Endothelial cell of umbilical vein (primary cell): Measurements from ENCODE around the gene SEMA5A.

Experiments
- EZH2 ChIP-seq: IDR thresholded peaks from 2 replicates; pipeline ENCODE4 v1.6.1; 2012; ENCODE audit warnings: borderline replicate concordance, low read depth, mild to moderate bottlenecking, moderate library complexity, low read length, inconsistent platforms; ENCODE audit not compliant: severe bottlenecking
- GATA2 ChIP-seq: IDR thresholded peaks from 2 replicates; pipeline ENCODE4 v1.7.0; 2011; ENCODE audit warnings: low read depth, mild to moderate bottlenecking, moderate library complexity, mixed read lengths, low read length; ENCODE audit not compliant: insufficient read length, insufficient read depth
- JUN ChIP-seq: IDR thresholded peaks from 2 replicates; pipeline ENCODE4 v1.6.1; 2011; ENCODE audit warnings: borderline replicate concordance, low read depth; ENCODE audit not compliant: insufficient read length, insufficient read depth
- MYC ChIP-seq: IDR thresholded peaks from one replicate; pipeline ENCODE4 v1.6.1; 2011; ENCODE audit warnings: mild to moderate bottlenecking, low read depth, low read length
- POLR2A ChIP-seq: IDR thresholded peaks from 2 replicates; pipeline ENCODE4 v1.6.1; 2012; ENCODE audit warnings: low read depth, mild to moderate bottlenecking, control low read depth, low read length
- POLR2AphosphoS5 ChIP-seq: IDR thresholded peaks from 2 replicates; pipeline ENCODE4 v1.6.1; 2012; ENCODE audit warnings: low read depth, mild to moderate bottlenecking, control low read depth, low read length, moderate library complexity; ENCODE audit not compliant: insufficient read depth
- TF ChIP-seq, protein P1 (sequence below), 2 donors: IDR thresholded peaks; 1 replicate in 1 of 2; 2 replicates in 1 of 2; pipeline ENCODE4 v1.5.1; 2011; ENCODE audit warnings: low read length in 2 of 2, mild to moderate bottlenecking in 2 of 2, moderate library complexity in 2 of 2, control low read depth in 1 of 2, inconsistent platforms in 1 of 2, low read depth in 1 of 2; ENCODE audit not compliant: insufficient read depth in 1 of 2; ENCODE audit errors: extremely low read depth in 1 of 2
- TF ChIP-seq, protein P2 (sequence below): IDR thresholded peaks from 2 replicates; pipeline ENCODE4 v1.6.1; 2011; ENCODE audit not compliant: insufficient read depth, insufficient read length

DNA sequence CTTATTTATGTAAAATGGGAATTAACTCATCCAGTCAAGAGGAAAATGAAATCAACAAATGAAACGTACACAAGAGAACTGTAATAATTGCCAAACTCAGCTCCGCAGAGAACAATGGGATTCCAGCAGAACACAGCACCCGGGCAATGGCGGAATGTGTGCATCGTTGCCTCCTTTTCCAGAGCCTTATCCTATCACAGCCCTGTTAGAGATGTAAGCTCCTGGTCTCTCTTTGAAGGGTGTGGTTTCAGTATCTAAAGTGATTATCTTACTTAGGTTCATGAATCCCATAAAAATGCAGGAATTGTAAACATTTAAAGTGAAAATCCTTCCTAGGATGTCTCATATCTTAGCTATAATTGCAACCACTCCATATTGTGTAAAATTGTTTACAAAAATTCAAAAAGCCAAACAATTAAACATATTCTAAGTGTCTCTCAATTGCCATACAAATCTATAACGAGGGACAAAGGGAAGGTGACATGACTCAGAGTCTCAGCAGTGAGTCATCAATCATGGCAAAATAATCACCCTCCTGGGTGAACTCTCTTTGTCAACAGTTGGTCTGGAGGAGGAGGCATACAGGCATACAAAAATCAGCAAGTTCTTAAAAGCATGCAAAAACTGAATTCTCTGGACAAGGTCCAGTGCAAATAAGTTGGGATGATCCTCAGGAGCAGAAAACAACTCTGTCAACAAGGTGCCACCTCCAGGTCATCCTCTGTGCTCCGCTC is 22.6 kb downstream of the SEMA5A start:
- no peak for TF ChIP-seq POLR2A
- TF ChIP-seq, protein P1, sequence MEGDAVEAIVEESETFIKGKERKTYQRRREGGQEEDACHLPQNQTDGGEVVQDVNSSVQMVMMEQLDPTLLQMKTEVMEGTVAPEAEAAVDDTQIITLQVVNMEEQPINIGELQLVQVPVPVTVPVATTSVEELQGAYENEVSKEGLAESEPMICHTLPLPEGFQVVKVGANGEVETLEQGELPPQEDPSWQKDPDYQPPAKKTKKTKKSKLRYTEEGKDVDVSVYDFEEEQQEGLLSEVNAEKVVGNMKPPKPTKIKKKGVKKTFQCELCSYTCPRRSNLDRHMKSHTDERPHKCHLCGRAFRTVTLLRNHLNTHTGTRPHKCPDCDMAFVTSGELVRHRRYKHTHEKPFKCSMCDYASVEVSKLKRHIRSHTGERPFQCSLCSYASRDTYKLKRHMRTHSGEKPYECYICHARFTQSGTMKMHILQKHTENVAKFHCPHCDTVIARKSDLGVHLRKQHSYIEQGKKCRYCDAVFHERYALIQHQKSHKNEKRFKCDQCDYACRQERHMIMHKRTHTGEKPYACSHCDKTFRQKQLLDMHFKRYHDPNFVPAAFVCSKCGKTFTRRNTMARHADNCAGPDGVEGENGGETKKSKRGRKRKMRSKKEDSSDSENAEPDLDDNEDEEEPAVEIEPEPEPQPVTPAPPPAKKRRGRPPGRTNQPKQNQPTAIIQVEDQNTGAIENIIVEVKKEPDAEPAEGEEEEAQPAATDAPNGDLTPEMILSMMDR (IDR thresholded peaks at IDR 0.05; ENCODE audit: extremely low read depth in 1 of 2, insufficient read depth in 1 of 2, low read depth in 1 of 2, low read length in 2 of 2), result no peak
- no peak for TF ChIP-seq POLR2AphosphoS5
- TF ChIP-seq MYC, result no peak
- no peak for TF ChIP-seq EZH2
- TF ChIP-seq, protein P2, sequence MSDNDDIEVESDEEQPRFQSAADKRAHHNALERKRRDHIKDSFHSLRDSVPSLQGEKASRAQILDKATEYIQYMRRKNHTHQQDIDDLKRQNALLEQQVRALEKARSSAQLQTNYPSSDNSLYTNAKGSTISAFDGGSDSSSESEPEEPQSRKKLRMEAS, result no peak
- TF ChIP-seq GATA2, result no peak
- TF ChIP-seq JUN, result no peak
